Glomerular visceral epithelial cell (primary cell): ENCODE data around the gene DOCK7.
"Not testable (repeated sequence)": the region's sequence is repeated elsewhere in the genome, so short reads cannot be mapped to it uniquely, and the experiment has no call there.

Source experiments
- DNase-seq: peaks from one replicate; pipeline ENCODE4 v3.0.0-alpha.2; 2016; ENCODE audit errors: extremely low spot score

DOCK7 gene

DNA sequence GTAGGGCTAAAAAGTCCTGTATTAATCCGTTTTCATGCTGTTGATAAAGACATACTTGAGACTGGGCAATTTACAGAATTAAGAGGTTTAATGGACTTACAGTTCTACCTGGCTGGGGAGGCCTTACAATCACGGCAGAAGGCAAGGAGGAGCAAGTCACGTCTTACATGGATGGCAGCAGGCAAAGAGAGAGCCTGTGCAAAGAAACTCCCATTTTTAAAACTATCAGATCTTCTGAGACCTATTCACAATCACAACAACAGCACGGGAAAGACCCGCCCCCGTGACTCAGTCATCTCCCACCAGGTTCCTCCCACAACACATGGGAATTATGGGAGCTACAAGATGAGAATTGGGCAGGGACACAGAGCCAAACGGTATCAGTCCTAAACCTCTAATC lies 6.3 kb upstream of the DOCK7 start:
- not testable (repeated sequence) for DNase-seq

GRCh38 chr1:62693123-62693522 lies 4.9 kb upstream of the DOCK7 start:
- no peak for DNase-seq

DNA sequence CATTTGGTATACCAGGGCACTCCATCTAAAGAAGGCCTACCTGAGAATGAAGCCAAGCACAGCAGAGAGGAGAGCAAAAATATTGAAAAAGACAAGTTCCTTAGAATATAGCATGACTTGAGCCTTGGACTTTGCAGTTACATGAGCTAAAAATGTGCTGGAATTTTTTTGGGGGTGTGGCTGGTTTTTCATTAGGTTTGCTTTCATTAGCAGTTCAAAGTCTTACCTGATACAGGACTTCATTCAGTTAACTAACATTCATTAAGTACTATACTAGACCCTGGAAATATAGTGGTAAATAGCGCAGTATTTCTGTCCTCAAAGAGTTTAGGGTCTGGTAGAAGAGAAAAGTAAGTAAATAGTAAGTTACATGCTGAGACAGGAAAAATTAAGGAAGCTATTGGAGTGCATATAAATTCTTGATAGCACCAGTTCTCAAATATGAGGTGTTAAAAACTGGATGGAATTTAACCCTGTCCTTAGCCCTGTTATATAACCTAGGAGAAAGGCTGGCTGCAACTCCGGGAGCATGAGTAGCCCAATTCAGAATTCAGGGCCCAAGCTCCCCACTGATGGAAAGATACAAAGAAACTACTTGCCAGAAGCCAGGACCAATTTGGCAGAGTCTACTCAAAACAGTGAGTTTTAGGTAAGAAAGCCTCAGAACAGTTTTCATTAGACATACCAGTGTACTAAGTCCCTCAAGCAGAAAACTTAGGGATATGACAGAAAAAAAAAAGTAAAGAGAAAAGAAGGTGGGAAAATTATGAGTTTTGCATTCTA lies 3.1 kb upstream of the DOCK7 start:
- DNase-seq = no peak

DNA sequence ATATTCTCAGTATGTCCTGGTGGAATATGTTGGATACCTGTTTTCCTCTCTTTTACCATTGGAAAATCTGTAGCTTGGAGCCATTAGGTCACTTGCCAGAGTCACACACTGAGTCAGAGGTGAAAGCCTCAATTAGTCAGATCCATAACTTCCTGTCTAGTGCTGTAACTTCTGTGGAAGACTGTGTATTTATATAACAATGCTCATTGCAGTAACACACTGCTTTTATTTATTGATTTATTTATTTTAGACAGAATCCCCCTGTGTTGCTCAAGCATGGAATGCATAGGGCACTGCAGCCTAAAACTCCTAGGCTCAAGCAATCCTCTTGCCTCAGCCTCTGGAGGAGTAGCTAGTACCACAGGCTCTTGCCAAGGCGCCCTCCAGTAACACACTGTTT lies 1.3 kb upstream of the DOCK7 start:
- peak; percentile 47 for DNase-seq

GRCh38 chr1:62688687-62689085 lies 500 bp upstream of the DOCK7 start:
- no peak for DNase-seq

DNA sequence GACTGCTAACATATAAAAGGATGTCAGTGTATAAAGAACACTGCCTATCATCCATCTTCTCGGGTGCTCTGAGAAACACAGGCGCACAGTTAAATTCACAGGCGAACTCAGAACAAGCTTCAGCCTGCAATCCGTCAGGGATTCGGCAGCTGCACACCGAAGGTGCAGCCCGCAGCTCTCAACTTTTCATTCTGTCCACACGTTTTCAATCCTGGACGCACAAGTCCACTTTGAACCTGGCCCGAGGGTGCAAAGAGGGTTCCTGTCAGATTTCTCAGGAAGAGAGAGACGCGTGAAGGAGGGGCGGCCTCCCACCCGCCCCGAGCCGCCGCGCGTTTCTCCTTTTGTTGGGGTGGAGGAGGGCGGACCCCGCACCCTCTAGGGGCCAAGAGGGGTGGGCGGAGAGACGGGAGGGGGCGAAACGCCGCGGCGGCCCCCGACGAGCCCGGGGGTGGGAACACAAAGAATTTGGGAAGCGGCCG lies 724 bp downstream of the DOCK7 start:
- DNase-seq = peak; percentile 38

- no peak for DNase-seq
Observed at GRCh38 chr1:62686822-62687221, 1.4 kb downstream of the DOCK7 start.

- no peak for DNase-seq
Observed at GRCh38 chr1:62685431-62685859, 2.7 kb downstream of the DOCK7 start.

GRCh38 chr1:62682531-62682930 lies 5.7 kb downstream of the DOCK7 start:
- peak; percentile 8 for DNase-seq

DNA sequence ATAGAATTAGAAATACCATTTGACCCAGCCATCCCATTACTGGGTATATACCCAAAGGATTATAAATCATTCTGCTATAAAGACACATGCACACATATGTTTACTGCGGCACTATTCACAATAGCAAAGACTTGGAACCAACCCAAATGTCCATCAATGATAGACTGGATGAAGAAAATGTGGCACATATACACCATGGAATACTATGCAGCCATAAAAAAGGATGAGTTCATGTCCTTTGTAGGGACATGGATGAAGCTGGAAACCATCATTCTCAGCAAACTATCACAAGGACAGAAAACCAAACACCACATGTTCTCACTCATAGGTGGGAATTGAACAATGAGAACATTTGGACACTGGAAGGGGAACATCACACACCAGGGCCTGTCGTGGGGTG lies 7.2 kb downstream of the DOCK7 start:
- DNase-seq = not testable (repeated sequence)

DNA sequence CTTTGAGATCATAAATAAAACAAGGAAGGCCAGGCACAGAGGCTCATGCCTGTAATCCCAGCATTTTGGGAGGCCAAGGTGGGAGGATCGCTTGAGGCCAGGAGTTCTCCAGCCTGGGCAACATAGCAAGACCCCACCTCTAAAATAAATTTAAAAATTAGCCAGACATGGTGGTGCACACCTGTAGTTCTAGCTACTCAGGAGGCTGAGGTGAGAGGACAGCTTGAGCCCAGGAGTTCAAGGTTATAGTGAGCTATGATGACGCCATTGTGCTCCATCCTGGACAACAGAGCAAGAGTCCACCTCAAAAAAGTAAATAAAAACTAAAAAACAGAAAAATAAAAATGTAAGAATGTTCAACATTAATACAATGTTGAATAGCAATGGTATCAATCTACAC lies 10.4 kb downstream of the DOCK7 start:
- DNase-seq = not testable (repeated sequence)

DNA sequence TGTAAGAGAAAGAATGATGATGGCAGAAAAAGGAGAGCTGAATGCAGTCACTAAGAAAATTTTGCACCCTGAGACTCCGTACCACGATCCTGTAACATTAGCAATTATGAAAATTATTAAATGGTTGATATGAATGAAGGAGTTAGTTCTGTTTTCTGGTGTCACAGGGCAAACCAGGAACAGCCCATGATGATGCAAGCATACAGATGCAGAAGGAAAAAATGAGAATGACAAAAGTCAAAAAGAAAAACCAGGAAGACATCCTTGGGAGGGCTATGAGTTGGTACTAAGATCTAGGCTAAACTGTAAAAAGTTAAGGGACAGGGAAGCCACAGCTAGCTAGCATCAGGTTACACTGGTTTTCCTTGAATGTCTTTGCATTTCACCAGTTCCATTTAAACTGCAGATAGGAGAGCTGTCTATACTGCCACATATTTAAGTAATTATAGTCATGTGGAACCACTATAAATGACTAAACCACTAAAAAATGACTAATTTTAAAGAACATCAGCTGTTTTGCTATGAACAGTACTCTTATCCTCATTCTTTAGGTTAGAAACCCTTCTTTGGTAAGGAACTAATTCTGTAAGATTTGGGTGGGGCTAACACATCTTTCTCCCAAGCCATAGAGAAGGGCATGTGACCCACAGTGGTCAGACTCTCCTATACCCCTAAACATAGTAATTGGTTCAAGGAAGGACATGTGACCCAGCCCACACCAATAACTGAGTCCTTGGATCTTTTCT lies 11.4 kb downstream of the DOCK7 start:
- DNase-seq = no peak

DNA sequence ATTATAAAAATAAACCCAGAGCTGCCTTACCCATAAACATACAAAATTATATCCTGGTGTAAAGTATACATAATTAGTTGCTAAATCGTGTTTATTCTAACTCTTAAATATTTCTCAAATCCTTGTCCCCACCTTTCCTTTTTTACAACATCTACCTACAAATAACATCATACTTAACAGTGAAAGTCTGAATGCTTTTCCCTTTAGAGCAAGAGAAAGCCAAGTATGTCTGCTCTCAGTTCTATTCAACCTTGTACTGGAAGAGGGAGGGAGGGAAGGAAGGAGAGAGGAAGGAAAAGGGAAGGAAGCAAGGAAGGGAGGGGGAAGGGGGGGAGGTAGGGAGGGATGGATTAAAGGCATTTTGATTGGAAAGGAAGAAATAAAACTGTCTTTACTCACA lies 14.6 kb downstream of the DOCK7 start:
- DNase-seq = no peak

DNA sequence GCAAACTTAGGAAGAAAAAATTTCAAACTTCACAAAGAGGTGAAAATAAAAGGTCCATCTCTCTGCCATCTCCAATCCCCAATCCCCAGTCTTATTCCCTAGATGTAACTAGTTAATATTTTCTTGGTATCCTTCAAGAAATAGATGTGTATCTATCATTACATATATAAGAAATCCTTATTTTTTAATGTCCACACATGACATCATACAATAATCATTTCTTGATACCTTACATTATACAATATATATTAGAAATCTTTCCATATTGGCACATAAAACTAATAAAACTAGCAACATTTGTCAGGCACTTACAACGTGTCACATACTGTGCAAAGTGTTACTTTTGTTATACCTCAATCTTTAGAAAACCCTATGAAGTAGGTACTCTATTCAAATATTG lies 16.2 kb downstream of the DOCK7 start:
- no peak for DNase-seq

GRCh38 chr1:62654744-62655143 lies 33.4 kb downstream of the DOCK7 start:
- no peak for DNase-seq

GRCh38 chr1:62652387-62652786 lies 35.8 kb downstream of the DOCK7 start:
- no peak for DNase-seq

- DNase-seq = no peak
Observed at GRCh38 chr1:62643283-62643682, 44.9 kb downstream of the DOCK7 start.

- DNase-seq = no peak
Observed at GRCh38 chr1:62637392-62638105, 50.6 kb downstream of the DOCK7 start.

GRCh38 chr1:62628506-62628905 lies 59.7 kb downstream of the DOCK7 start:
- DNase-seq = no peak

DNA sequence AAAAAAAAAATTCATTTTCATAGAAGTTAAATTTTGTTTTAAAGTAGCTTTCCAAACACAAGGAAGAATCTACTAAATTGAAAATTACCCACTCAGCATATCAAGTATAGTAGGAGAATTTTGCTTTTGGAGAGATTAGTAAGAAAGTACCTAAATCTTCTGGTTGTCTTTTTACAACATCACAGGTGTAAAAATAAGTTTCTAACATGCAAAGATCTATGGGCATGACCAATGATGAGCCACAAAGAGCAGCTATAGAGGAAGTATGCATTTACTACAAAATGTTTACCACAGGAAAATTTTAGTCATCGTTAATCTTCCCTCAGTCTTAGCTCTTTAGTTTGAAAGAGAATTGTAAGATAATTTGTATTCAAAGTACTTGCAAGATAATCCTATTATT lies 62.8 kb downstream of the DOCK7 start:
- no peak for DNase-seq

DNA sequence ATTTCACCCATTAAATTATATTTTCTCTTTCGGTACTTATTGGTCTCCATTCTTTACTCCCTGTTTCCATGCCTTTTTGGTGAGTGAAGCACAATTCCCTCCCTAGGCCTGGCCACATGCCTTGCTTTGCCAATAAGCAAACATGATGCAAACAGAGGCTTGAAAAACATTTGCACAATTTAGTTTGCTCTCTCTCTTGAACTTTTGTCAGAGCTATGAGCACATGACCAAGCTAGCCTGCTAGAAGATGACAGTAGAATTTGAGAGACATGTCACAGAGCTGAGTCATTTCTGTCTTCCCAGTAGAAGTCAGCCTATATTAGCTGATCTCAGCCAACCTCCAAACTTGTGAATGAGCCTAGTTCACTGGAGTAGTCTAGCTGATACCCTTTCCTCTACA lies 66.3 kb downstream of the DOCK7 start:
- peak; percentile 46 for DNase-seq

DNA sequence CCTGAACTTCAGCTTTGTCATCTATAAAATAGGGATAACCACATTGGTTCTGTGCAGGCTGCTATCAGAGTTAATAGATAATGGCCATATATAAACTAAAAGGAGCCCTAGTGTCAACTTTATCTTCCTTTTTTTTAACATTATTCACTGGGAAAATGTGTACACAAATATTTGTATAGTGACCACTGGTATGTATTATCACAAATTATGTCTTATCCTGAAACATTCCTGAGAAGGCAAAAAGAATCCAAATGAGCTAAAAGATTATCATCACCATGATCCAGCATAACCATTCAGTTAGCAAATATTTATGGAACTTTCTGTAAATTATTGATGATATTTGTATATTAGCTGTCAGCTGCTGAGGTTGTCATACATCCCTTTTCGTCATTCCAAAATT lies 74.3 kb downstream of the DOCK7 start:
- no peak for DNase-seq

DNA sequence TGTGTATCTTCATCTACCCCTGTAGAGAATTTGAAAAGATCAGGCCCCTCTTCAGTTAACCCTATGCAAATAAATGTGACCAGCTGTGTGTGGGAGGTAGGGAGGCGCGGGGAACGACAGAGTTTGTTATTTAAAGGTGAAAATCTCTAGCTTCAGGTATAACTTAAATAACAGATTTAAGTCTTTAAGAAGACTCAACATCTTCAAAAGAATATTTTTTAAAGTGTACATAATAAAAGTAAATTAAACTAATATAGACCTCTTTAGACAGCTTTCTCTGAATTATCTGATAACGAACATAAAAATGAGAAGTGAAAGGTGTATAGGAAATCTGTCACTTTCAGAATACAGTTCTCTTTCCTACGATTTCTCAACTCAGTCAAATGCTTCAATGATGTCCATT lies 74.9 kb downstream of the DOCK7 start:
- DNase-seq = no peak
